Neural progenitor cell (in vitro differentiated cells): ENCODE data around the gene UNC93A.

Source experiments
- EZH2 ChIP-seq: fragments of 200-600 bp; sonication (generic); IDR thresholded peaks from 2 replicates; pipeline ENCODE4 v1.6.1; 2017; ENCODE audit warnings: antibody characterized with exemption, mild to moderate bottlenecking, moderate library complexity
- TF ChIP-seq, protein P1 (sequence below): fragments of 200-600 bp; sonication (generic); IDR thresholded peaks from 2 replicates; pipeline ENCODE4 v1.5.1; 2017; ENCODE audit warnings: antibody characterized with exemption, mild to moderate bottlenecking

DNA sequence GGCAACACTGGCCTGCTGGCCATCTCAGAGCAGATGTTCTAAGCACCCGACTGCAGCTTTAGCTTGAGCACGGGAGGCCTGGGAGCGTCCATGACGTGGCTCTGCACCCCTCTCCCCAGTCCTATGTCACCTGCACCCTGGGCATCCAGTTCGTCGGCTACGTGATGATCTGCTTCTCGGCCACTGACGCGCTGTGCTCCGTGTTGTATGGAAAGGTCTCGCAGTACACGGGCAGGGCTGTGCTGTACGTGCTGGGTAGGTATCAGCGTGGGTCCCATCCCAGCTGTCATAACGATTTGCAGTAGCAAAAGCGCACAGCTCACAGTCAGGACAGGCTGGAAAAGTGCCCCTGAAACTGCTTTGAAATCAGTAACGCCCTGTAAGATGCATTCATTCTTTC, 14.7 kb downstream of the UNC93A start:
- TF ChIP-seq, protein P1, sequence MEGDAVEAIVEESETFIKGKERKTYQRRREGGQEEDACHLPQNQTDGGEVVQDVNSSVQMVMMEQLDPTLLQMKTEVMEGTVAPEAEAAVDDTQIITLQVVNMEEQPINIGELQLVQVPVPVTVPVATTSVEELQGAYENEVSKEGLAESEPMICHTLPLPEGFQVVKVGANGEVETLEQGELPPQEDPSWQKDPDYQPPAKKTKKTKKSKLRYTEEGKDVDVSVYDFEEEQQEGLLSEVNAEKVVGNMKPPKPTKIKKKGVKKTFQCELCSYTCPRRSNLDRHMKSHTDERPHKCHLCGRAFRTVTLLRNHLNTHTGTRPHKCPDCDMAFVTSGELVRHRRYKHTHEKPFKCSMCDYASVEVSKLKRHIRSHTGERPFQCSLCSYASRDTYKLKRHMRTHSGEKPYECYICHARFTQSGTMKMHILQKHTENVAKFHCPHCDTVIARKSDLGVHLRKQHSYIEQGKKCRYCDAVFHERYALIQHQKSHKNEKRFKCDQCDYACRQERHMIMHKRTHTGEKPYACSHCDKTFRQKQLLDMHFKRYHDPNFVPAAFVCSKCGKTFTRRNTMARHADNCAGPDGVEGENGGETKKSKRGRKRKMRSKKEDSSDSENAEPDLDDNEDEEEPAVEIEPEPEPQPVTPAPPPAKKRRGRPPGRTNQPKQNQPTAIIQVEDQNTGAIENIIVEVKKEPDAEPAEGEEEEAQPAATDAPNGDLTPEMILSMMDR: no peak
- TF ChIP-seq EZH2: no peak
